Mesothelial cell of epicardium (in vitro differentiated cells): Measurements from ENCODE around the gene LDLRAD4. TPM values are rescaled to one million over a fixed set of nuclear protein-coding genes. Genes with fewer than 3 reads are reported as not detected.

ENCODE experiments used
- DNase-seq, 2 experiments: peaks; one replicate each; pipeline ENCODE4 v3.0.0; 2021; ENCODE audit warnings: low spot score in 2 of 2; ENCODE audit not compliant: unreplicated experiment in 2 of 2
- H3K27ac Mint-ChIP-seq: 2 replicates; pipeline ENCODE4 v1.8.0; 2021; ENCODE audit warnings: mixed read lengths
- H3K27me3 Mint-ChIP-seq: 2 replicates; pipeline ENCODE4 v1.8.0; 2021; ENCODE audit warnings: low read depth, mixed read lengths
- H3K36me3 Mint-ChIP-seq: 2 replicates; pipeline ENCODE4 v1.8.0; 2021; ENCODE audit warnings: mixed read lengths
- H3K4me1 Mint-ChIP-seq: 2 replicates; pipeline ENCODE4 v1.8.0; 2021; ENCODE audit warnings: mixed read lengths
- H3K4me3 Mint-ChIP-seq: 2 replicates; pipeline ENCODE4 v1.8.0; 2021; ENCODE audit warnings: mild to moderate bottlenecking, moderate library complexity, mixed read lengths
- H3K9me3 Mint-ChIP-seq: 2 replicates; pipeline ENCODE4 v1.8.0; 2021; ENCODE audit warnings: mixed read lengths
- total RNA-seq: library from RNA; stranded (reverse); gene quantifications from 3 replicates; pipeline ENCODE4 v1.2.1, GENCODE V29; 2021
- TF ChIP-seq, protein P1 (sequence below): fragments of 200-600 bp; sonication (generic); IDR thresholded peaks from one replicate; pipeline ENCODE4 v1.5.0; 2021; ENCODE audit warnings: antibody characterized with exemption; ENCODE audit not compliant: unreplicated experiment

The LDLRAD4 gene
- total RNA-seq, 1 donor from 2014 or later = 29.7 TPM

DNA sequence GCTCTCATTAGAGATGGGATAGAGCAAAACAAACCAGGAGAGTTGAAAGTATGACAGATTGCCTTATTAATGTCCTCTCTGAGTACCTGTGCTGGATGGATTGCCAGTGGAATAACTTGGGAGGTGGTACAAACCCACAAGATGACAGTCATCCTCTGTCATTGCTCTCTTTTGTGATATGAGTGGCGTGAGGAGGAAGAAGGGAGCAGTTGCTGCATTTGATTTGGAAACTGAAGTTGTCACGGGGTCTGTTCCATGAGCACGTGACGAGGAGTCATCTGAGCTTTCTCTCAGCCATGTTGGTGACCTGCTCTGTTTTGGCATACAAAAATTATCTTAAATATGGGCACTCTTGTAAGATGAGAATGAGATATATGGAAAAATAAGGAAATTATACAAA, 302.9 kb downstream of the LDLRAD4 start:
- Mint-ChIP-seq H3K9me3 (peaks cover 13% of the 10 kb centered on the region), H3K36me3 (peaks cover 11% of the 10 kb centered on the region), H3K27me3 (no peaks in the 10 kb centered on the region), H3K4me1 (no peaks in the 10 kb centered on the region), H3K27ac (no peak overlapping the region), H3K4me3 (no peak overlapping the region)
- TF ChIP-seq, protein P1, sequence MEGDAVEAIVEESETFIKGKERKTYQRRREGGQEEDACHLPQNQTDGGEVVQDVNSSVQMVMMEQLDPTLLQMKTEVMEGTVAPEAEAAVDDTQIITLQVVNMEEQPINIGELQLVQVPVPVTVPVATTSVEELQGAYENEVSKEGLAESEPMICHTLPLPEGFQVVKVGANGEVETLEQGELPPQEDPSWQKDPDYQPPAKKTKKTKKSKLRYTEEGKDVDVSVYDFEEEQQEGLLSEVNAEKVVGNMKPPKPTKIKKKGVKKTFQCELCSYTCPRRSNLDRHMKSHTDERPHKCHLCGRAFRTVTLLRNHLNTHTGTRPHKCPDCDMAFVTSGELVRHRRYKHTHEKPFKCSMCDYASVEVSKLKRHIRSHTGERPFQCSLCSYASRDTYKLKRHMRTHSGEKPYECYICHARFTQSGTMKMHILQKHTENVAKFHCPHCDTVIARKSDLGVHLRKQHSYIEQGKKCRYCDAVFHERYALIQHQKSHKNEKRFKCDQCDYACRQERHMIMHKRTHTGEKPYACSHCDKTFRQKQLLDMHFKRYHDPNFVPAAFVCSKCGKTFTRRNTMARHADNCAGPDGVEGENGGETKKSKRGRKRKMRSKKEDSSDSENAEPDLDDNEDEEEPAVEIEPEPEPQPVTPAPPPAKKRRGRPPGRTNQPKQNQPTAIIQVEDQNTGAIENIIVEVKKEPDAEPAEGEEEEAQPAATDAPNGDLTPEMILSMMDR = no peak
- DNase-seq = no peak

DNA sequence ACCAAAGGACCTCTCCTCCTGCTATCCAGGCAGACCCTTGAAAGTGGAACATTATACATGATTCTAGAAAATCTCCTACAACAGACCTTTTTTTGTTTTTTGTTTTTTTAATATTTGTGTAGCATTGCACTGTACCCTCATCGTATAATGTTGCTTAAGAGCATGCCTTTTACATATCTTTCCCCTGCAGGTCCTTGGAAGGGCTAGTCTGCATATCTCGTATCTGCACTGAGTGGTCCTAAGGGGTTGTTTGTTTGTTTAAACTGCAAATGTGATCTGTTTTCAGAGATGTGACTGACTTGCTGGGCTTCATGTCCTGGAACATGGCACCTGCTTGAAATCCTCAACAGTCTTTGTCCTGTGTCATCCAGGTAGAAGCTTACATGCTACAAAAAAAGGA, 303.7 kb downstream of the LDLRAD4 start:
- TF ChIP-seq, protein P1 = no peak
- DNase-seq = no peak
- H3K4me3 Mint-ChIP-seq = no peak overlapping the region
- no peaks in the 10 kb centered on the region for H3K27me3 Mint-ChIP-seq
- peaks cover 11% of the 10 kb centered on the region for H3K9me3 Mint-ChIP-seq
- peaks cover 9% of the 10 kb centered on the region for H3K36me3 Mint-ChIP-seq
- no peaks in the 10 kb centered on the region for H3K4me1 Mint-ChIP-seq
- no peak overlapping the region for H3K27ac Mint-ChIP-seq

DNA sequence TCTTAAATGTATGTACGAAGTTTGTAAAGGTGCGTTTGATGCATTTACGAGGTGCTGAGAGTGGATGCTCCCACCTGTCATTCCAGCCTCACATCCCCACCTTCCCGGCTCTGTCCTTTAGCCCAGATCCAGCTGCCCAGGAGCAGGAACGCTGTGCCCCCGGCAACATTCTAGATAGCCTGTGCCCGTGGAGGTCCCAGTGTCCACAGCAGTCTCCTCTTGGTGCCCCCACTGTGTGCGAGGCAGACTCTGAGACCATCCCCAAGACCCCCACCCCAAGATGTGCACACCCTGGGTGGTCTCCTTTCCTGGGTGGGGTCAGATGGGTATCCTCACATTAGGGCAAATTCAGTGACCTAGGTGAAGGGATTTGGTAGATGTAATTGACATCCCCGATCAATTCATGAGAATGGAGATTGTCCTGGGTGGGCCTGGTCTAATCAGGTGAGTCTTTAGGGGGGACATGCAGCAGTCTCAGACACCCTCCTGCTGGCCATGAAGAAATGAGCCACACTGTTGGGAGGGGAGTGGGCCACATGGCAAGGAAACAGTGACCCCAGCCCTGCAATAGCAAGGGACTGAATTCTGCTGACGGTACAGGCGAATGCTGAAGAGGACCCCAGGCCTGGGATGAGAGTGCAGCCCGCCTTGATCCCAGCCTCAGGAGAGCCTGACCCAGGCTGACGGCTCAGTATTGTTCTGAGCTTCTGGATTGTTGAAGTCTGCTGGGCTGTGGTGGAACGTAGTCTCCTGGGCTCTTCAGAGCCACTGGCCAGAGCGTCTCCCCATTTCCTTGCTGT, 304.5 kb downstream of the LDLRAD4 start:
- Mint-ChIP-seq H3K9me3 (peaks cover 6% of the 10 kb centered on the region), H3K4me3 (no peak overlapping the region), H3K4me1 (no peaks in the 10 kb centered on the region), H3K27ac (no peak overlapping the region), H3K27me3 (no peaks in the 10 kb centered on the region), H3K36me3 (peaks cover 4% of the 10 kb centered on the region)
- TF ChIP-seq, protein P1 = no peak
- no peak for DNase-seq

GRCh38 chr18:13524054-13524453, 305.5 kb downstream of the LDLRAD4 start:
- Mint-ChIP-seq H3K9me3 (no peaks in the 10 kb centered on the region), H3K27ac (no peak overlapping the region), H3K36me3 (no peaks in the 10 kb centered on the region), H3K4me1 (no peaks in the 10 kb centered on the region), H3K27me3 (no peaks in the 10 kb centered on the region), H3K4me3 (no peak overlapping the region)
- DNase-seq = no peak
- TF ChIP-seq, protein P1 = no peak

- H3K4me1 Mint-ChIP-seq = no peaks in the 10 kb centered on the region
- no peak overlapping the region for H3K27ac Mint-ChIP-seq
- DNase-seq = no peak
- H3K4me3 Mint-ChIP-seq = no peak overlapping the region
- H3K9me3 Mint-ChIP-seq = no peaks in the 10 kb centered on the region
- H3K36me3 Mint-ChIP-seq = no peaks in the 10 kb centered on the region
- TF ChIP-seq, protein P1 = no peak
- no peaks in the 10 kb centered on the region for H3K27me3 Mint-ChIP-seq
Observed at GRCh38 chr18:13524811-13525210, 306.3 kb downstream of the LDLRAD4 start.
